Gastroesophageal sphincter (tissue), 3 donors: Measurements from ENCODE around the gene NEDD4L.

Source experiments
- CTCF ChIP-seq, 4 experiments: fragments of 200-600 bp in 2 of 4; fragments of 450-650 bp in 2 of 4; sonication (generic) in 1 of 4; IDR thresholded peaks; one replicate each; pipeline ENCODE4 v1.5.1; 2017 to 2019; ENCODE audit warnings: antibody characterized with exemption in 4 of 4, mild to moderate bottlenecking in 2 of 4, moderate library complexity in 2 of 4
- EP300 ChIP-seq: sonication (generic); formaldehyde crosslinking; IDR thresholded peaks from one replicate; pipeline ENCODE4 v1.6.1; 2017; ENCODE audit warnings: antibody characterized with exemption, mild to moderate bottlenecking

- no peak for TF ChIP-seq CTCF (IDR thresholded peaks at IDR 0.05)
- no peak for TF ChIP-seq EP300
Observed at GRCh38 chr18:58118536-58118935, 74.5 kb downstream of the NEDD4L start.
